ENCODE results near the gene EIF3L. TPM values are rescaled to one million over a fixed set of nuclear protein-coding genes. Genes with fewer than 3 reads are reported as not detected.

Gene EIF3L
- total RNA-seq = 407 and 430 TPM in 2 replicates

DNA sequence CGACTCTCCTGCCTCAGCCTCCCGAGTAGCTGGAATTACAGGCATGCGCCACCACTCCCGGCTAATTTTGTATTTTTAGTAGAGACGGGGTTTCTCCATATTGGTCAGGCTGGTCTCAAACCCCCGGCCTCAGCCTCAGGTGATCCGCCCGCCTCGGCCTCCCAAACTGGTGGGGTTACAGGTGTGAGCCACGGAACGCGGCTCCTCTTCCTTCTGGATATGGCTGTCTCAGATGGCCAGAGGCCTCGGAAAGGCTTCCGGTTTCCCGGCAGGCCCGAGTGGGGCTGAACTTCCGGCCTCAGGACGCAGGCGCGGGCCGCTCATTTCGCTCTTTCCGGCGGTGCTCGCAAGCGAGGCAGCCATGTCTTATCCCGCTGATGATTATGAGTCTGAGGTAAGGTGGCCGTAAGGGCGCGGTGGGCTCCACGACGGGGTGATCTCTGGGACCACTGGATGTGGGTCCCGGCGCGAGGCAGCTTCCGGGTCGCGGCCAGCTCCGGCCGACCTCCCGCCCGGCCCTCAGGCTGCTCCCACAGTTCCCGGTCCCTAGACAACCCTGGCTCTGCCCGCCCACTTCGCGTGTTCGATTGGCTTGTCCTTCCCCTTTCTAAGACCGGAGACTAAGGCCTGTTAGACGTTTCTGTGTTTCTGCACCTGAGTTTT is at the start of gene EIF3L:
Gene EIF3L, plus strand, starts transcription at position 331 of the 663 bp plus-strand sequence. Its CDS starts 31 bp downstream, at position 362.

GRCh38 chr22:37807410-37808293 is 41.6 kb upstream of the EIF3L start, which contains the start of gene GCAT:
Gene GCAT (plus strand): TSS chr22:37807934. CDS start chr22:37807968, 34 bp downstream.

GRCh38 chr22:37823134-37823985 is 25.9 kb upstream of the EIF3L start, which contains the start of gene GALR3:
Gene GALR3 (plus strand): TSS chr22:37823382. CDS start chr22:37823407, 25 bp downstream.

DNA sequence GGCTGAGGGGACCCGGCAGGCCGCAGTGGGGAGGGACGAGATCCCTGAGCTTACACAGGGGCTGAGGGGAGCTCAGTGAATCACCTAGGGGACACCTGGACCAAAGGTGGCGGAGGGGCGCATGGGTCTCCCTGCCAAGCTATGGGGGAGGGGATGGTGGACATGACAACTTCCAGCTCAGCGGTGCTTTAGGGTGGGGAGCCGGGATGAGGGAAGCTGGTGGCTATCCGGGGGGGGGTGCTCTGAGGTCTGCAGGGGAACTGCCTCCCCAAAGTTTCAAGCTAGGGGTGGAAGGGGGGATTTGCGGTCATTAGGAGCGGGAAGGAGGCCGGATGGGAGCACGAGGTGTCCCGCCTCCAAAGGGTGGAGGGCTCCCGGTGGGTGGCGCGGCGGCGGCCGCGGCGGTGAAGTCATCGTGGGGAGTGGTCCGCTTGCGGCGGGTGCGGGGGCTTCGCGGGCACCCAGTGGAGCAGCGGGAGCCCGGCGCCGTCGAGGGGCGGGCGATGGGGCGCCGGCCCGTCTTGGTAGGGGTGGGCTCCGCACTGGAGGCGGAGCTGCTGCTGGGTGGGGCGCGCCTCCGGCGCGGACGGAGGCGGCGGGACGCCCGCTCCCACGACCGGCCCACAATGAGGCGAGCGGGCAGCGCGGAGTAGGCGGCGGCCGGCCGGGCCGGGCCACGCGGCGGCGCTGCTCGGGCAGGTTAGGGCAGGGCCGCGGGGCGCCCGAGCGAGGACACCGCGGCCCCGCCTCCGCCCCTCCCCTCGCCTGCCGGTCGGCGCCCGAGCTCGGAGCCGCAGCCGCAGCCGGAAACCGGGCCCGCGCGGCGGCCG is 56.5 kb downstream of the EIF3L start, which contains the start of gene MICALL1:
Gene MICALL1, plus strand, starts transcription at position 764 of the 830 bp plus-strand sequence. CDS start 126 bp downstream, outside the sequence.

Small RNA genes lying within 50 kb of the gene (small RNA-seq; reads per million reads assigned to genes)
- 2.0 reads per million, percentile 79 among the genes with 10 or more reads in this experiment for gene MIR659

Other genes with a start within 250 kb of the EIF3L start
- 37.9 and 50.6 TPM in 2 replicates for gene GGA1, start 240.6 kb upstream of the EIF3L start, total RNA-seq
- gene SH3BP1, start 209.8 kb upstream of the EIF3L start, total RNA-seq = 0.98 and 1.4 TPM in 2 replicates
- 11.8 and 15.4 TPM in 2 replicates for gene PDXP, start 190.7 kb upstream of the EIF3L start, total RNA-seq
- gene LGALS1, start 173.8 kb upstream of the EIF3L start, total RNA-seq = 2,855 and 3,057 TPM in 2 replicates
- 15.0 and 21.0 TPM in 2 replicates for gene NOL12, start 163.1 kb upstream of the EIF3L start, total RNA-seq
- gene TRIOBP, start 152.4 kb upstream of the EIF3L start, total RNA-seq = 107 and 129 TPM in 2 replicates
- 26.1 and 28.8 TPM in 2 replicates for gene GCAT, start 41.5 kb upstream of the EIF3L start, total RNA-seq
- gene GALR3, start 26.0 kb upstream of the EIF3L start, total RNA-seq = 0.33 TPM in 1 of 2 replicates, not detected in the other
- gene ANKRD54, start 5.1 kb upstream of the EIF3L start, total RNA-seq = 39.2 and 40.9 TPM in 2 replicates
- 55.5 and 59.1 TPM in 2 replicates for gene MICALL1, start 56.9 kb downstream of the EIF3L start, total RNA-seq
- gene C22orf23, start 104.2 kb downstream of the EIF3L start, total RNA-seq = 0.10 and 0.98 TPM in 2 replicates
- 21.6 and 31.7 TPM in 2 replicates for gene POLR2F, start 104.3 kb downstream of the EIF3L start, total RNA-seq
- gene SOX10, start 135.1 kb downstream of the EIF3L start, total RNA-seq = not detected in 2 replicates
- 10.1 and 13.4 TPM in 2 replicates for gene PICK1, start 208.0 kb downstream of the EIF3L start, total RNA-seq
- not detected in 2 replicates for gene SLC16A8, start 234.8 kb downstream of the EIF3L start, total RNA-seq

Measured in vein endothelial cell (primary cell).